HCEC 1CT (cell line): ENCODE measurements around the gene ACE.

Source experiments
- DNase-seq: peaks from one replicate; pipeline ENCODE4 v3.0.0-alpha.2; 2017

ACE gene

DNA sequence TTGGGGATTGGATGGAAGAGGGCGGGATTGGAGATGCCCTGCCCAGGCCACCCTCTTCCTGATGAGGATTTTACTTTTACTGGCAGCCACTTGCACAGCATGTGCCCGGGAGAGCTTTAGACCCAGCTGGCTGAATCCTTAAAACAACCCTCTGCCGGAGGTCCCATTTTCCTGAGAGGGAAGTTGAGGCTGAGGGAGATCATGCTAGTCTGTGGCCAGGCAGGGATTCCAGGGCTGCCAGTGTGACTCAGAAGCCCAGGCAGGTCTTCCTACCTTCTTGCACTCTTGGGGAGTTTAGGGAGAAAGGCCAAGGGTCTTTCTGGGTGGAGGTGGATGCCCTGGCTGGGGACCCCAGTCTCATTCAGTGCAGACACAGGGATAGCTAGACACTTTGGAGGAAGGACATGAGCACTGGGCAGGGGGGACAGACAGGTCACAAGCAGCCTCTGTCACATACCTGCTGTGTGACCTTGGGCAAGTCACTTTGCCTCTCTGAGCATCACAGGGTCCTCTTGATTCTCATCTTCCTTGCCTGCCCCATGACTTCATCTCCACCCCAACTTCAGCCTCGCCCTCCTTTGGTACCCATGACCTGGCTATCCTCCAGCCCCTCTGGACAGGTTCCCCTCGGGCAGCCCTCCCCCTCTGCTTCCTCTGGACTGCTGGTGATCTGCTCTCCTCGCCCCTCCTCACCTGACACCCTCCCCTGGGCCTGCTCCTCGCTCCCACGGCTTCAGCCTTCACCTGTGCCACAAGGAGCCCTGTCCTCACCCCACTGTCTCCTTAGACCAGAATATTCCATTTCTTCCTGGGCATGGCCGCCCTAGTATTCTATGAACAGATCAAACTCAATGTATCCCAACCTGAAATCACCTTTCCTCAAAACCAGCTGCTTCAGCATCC, 62.1 kb downstream of the ACE start:
- DNase-seq, result no peak

DNA sequence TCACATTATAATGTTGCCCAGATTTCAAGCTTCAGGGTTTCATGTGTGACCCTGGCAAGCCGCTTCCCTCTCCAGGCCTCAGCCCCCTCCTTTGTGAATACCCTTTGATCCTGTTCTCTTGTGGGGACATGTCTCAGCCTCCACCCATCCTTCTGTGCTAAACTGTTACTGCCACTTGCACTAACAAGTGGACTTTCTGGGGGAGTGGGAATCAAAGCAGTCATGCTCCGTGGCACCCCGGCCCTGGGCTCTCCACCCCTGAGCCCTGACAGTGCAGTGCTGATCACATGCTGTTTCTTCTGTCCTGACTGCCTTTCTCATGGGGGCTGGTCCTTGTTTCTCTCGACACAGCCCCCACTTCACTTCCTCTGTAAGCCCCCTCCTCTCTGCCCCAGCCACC, 63.7 kb downstream of the ACE start:
- no peak for DNase-seq

GRCh38 chr17:63542218-63542545, 65.3 kb downstream of the ACE start:
- no peak for DNase-seq

DNA sequence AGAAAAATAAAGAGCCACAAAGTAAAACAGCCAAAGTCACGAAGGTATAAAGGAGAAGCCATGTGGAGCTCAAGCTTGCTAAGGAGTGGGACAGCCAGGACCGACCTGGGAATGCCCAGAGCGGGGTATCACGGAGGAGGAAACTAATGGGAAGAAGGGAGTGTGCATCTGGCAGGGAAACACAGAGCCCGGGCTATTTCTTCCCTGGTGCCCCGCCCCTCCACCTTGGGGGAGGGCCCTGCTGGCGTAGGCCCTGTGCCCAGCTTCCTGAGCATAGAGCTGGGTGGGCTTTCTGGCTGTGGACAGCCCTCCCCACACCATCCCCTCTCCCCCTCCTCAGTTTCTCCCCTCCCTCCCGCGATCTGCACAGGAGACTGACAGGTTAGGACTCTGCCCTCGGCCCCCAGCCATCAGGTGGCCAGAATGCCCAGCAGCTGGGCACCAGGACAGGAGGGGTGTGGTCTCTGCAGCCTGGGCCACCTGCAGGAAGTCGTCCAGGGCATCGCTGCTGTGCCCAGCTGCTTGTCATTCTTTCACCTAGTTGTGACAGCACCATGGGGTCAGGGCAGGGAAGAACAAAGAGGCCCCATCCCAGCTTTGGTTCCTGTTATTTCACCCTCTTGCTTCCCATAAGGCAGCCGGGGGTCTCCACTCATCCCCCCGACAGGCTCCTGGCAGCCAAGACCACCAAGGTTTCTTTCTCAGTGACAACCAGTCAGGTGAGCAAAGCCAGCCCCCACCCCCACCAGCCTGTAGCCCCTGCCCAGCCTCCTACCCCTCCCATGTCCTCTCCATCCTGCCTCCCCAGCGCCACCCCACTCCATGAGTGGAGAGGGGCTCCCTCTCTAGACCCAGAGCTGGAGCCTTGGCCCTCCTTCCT, 66.3 kb downstream of the ACE start:
- DNase-seq, result no peak

DNA sequence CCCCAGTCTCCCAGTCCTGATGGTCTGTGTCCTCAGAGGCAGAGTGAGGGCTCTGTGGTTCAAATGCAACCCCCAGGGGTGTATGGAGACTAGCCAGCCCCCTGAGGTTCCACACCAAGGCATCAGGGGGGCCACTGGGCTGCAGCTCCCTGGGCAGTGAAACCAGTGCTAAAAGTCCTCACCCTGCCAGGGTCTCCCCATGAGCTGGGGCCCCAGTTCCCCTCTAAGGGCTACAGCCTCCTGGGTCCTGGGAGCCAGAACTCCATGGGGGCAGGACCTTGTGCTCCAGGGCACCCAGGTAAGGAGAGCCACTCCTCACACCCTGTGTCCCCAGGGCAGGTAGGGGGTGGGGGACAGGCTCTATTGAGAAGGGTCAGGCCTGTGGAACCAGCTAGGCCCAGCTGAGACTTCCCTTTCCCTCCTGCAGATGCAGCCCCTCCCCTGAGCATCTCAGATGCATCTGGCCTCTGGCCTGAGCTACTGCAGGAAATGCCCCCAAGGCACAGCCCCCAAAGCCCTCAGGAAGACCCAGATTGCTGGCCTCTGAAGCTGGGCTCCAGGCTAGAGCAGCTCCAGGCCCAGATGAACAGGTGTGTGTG, 67.1 kb downstream of the ACE start:
- no peak for DNase-seq

DNA sequence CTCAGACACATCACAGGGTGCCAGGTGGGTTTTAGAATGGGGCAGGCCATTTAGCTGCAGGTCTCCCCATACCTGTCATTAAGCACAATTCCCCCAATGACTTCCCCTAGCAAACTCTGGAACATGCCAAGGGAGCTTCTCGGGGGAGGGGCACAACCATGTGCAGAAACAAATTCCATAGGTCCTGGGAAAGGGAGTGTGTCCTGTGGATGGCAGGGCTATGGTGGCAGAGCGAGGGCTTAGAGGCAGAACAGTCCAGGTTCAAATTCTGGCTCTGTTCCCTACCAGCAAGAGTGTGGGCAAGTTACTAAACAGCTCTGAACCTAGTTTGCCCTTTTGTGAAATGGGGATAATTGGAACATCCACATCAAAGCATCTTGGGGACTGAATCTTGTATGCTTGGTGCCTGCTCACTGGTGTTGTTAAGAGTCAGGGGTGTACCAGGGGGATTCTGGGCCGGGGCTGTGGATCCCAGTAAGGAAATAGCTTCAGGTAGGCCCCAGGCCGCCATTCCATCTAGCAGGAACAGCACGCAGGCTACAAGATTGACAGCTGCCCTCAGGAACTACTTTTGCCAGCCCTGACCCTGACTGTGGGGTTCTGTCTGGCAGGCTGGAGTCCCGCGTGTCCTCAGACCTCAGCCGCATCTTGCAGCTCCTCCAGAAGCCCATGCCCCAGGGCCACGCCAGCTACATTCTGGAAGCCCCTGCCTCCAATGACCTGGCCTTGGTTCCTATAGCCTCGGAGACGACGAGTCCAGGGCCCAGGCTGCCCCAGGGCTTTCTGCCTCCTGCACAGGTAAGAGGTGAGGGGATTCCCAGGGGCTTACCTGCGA, 67.8 kb downstream of the ACE start:
- DNase-seq, result no peak

DNA sequence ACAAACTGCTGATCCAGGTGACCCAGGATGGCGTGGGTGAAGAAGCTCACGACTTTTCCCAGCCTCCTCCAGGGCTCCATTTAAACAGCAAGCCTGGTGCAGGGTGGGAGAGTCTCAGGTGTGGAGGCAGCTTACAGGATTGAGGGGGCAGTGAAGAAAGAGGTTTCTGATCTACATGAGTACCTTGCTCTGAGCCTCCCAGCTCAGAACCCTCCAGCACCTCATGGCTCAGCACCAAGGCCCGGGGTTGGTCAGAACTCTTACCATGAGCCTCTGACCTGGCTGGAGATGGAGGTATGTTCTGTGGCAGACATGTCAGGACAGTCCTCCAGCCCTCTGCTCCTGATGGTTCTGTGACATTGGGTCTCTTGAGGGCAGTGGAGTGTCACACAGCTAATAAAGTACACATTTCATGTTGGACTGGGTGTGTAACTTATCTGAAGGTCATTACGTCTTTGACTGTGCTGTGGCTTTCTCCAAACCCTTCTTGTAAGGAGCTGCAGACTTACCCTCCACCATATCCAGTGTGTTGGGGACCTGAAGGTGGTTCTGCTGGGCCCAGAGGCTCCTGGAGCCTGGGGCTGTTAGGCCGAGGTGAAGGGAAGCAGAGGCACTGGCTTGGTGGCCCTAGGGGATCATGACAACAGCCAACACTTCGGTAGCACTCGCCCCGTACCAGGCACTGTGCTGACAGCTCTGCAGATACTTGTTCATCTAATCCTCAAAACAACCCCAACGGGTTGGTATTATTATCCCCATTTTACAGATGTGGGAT, 69.6 kb downstream of the ACE start:
- DNase-seq, result no peak

GRCh38 chr17:63547083-63547523, 70.2 kb downstream of the ACE start:
- DNase-seq, result no peak
